Activated T-cell treated with anti-CD3 and anti-CD28 coated beads, Interleukin-2, amount 50 U/mL, for 24 hours (primary cell): Measurements from ENCODE around the gene GOLIM4.
"Not testable (repeated sequence)": the region's sequence is repeated elsewhere in the genome, so short reads cannot be mapped to it uniquely, and the experiment has no call there.

Source experiments
- DNase-seq: peaks from one replicate; pipeline ENCODE4 v3.0.0-alpha.2; 2020
- H3K27ac Mint-ChIP-seq: 2 replicates; pipeline ENCODE4 v1.8.0; 2020; ENCODE audit warnings: mild to moderate bottlenecking, mixed read lengths
- H3K27me3 Mint-ChIP-seq: 2 replicates; pipeline ENCODE4 v1.8.0; 2020; ENCODE audit warnings: mixed read lengths
- H3K36me3 Mint-ChIP-seq: 2 replicates; pipeline ENCODE4 v1.8.0; 2020; ENCODE audit warnings: low read depth, mixed read lengths
- H3K4me1 Mint-ChIP-seq: 2 replicates; pipeline ENCODE4 v1.8.0; 2020; ENCODE audit warnings: low read depth, mixed read lengths
- H3K4me3 Mint-ChIP-seq: 2 replicates; pipeline ENCODE4 v1.8.0; 2020; ENCODE audit warnings: mild to moderate bottlenecking, moderate library complexity, mixed read lengths
- H3K9me3 Mint-ChIP-seq: 2 replicates; pipeline ENCODE4 v1.8.0; 2020; ENCODE audit warnings: mixed read lengths

GOLIM4 gene, protein sequence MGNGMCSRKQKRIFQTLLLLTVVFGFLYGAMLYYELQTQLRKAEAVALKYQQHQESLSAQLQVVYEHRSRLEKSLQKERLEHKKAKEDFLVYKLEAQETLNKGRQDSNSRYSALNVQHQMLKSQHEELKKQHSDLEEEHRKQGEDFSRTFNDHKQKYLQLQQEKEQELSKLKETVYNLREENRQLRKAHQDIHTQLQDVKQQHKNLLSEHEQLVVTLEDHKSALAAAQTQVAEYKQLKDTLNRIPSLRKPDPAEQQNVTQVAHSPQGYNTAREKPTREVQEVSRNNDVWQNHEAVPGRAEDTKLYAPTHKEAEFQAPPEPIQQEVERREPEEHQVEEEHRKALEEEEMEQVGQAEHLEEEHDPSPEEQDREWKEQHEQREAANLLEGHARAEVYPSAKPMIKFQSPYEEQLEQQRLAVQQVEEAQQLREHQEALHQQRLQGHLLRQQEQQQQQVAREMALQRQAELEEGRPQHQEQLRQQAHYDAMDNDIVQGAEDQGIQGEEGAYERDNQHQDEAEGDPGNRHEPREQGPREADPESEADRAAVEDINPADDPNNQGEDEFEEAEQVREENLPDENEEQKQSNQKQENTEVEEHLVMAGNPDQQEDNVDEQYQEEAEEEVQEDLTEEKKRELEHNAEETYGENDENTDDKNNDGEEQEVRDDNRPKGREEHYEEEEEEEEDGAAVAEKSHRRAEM

GRCh38 chr3:168095611-168096209 is at the start of gene GOLIM4:
TSS of gene GOLIM4 (minus strand) at chr3:168095924. CDS start at chr3:168095285, 639 bp downstream.
- H3K4me3 Mint-ChIP-seq = peak within 1 kb of the TSS; percentile 75
- H3K36me3 Mint-ChIP-seq = no peaks in the 10 kb centered on the region
- peaks cover 20% of the 10 kb centered on the region for H3K4me1 Mint-ChIP-seq
- H3K27ac Mint-ChIP-seq = peak within 1 kb of the TSS; percentile 85
- H3K27me3 Mint-ChIP-seq = peaks cover 62% of the 10 kb centered on the region
- peak; percentile 77 for DNase-seq
- no peaks in the 10 kb centered on the region for H3K9me3 Mint-ChIP-seq

GRCh38 chr3:168141405-168141998 is 45.8 kb upstream of the GOLIM4 start:
- Mint-ChIP-seq H3K4me1 (no peaks in the 10 kb centered on the region), H3K36me3 (no peaks in the 10 kb centered on the region), H3K27me3 (no peaks in the 10 kb centered on the region), H3K27ac (no peak overlapping the region), H3K4me3 (no peak overlapping the region), H3K9me3 (no peaks in the 10 kb centered on the region)
- no peak for DNase-seq

- Mint-ChIP-seq H3K9me3 (no peaks in the 10 kb centered on the region), H3K27ac (no peak overlapping the region)
- DNase-seq = no peak
These were observed 44.2 kb upstream of the GOLIM4 start for GRCh38 chr3:168139947-168140346.

GRCh38 chr3:168138421-168138820 is 42.7 kb upstream of the GOLIM4 start:
- Mint-ChIP-seq H3K27me3 (no peaks in the 10 kb centered on the region), H3K4me3 (no peak overlapping the region), H3K36me3 (no peaks in the 10 kb centered on the region), H3K27ac (no peak overlapping the region), H3K9me3 (no peaks in the 10 kb centered on the region), H3K4me1 (no peaks in the 10 kb centered on the region)
- DNase-seq = no peak

More at GRCh38 chr3:168139947-168140346, 44.2 kb upstream of the GOLIM4 start:
- Mint-ChIP-seq H3K4me3 (no peak overlapping the region), H3K36me3 (no peaks in the 10 kb centered on the region), H3K4me1 (no peaks in the 10 kb centered on the region), H3K27me3 (no peaks in the 10 kb centered on the region)

DNA sequence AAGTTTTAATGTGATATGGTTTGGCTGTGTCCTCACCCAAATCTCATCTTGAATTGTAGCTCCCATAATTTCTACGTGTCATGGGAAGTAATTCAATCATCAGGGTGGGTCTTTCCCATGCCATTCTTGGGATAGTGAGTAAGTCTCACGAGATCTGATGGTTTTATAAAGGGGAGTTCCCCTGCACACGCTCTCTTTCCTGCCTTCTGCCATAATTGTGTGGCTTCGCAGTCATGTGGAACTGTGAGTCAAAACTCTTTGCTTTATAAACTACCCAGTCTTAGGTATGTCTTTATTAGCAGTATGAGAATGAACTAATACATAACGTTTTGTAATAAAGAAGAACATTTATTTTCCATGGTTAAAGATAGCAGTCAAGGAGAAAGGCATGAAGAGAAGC is 39.2 kb upstream of the GOLIM4 start:
- H3K4me3 Mint-ChIP-seq = no peak overlapping the region
- no peak for DNase-seq
- no peaks in the 10 kb centered on the region for H3K4me1 Mint-ChIP-seq
- no peaks in the 10 kb centered on the region for H3K36me3 Mint-ChIP-seq
- no peaks in the 10 kb centered on the region for H3K27me3 Mint-ChIP-seq
- no peak overlapping the region for H3K27ac Mint-ChIP-seq
- H3K9me3 Mint-ChIP-seq = no peaks in the 10 kb centered on the region

GRCh38 chr3:168130250-168130649 is 34.5 kb upstream of the GOLIM4 start:
- not testable (repeated sequence) for H3K27ac Mint-ChIP-seq, H3K4me1 Mint-ChIP-seq, H3K4me3 Mint-ChIP-seq, H3K9me3 Mint-ChIP-seq, H3K27me3 Mint-ChIP-seq, DNase-seq, H3K36me3 Mint-ChIP-seq

DNA sequence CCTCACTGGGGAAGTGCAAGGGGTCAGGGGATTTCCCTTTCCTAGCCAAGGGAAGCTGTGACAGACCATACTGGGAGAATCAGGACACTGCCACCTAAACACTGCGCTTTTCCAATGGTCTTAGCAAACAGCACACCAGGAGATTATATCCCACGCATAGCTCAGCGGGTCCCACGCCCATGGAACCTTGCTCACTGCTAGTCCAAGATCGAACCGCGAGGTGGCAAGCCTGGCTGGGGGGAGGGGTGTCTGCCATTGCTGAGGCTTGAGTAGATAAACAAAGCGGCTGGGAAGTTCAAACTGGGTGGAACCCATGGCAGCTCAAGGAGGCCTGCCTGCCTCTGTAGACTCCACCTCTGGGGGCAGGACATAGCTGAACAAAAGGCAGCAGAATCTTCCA is 32.7 kb upstream of the GOLIM4 start:
- DNase-seq, H3K36me3 Mint-ChIP-seq, H3K27ac Mint-ChIP-seq, H3K4me3 Mint-ChIP-seq, H3K27me3 Mint-ChIP-seq, H3K9me3 Mint-ChIP-seq, H3K4me1 Mint-ChIP-seq: not testable (repeated sequence)

GRCh38 chr3:168127466-168127865 is 31.7 kb upstream of the GOLIM4 start:
- Mint-ChIP-seq H3K9me3 (no peaks in the 10 kb centered on the region), H3K36me3 (no peaks in the 10 kb centered on the region), H3K27me3 (peaks cover 8% of the 10 kb centered on the region), H3K27ac (no peak overlapping the region), H3K4me1 (no peaks in the 10 kb centered on the region), H3K4me3 (no peak overlapping the region)
- DNase-seq = no peak

- H3K4me1 Mint-ChIP-seq = no peaks in the 10 kb centered on the region
- H3K27ac Mint-ChIP-seq = no peak overlapping the region
- no peaks in the 10 kb centered on the region for H3K36me3 Mint-ChIP-seq
- no peak overlapping the region for H3K4me3 Mint-ChIP-seq
- no peak for DNase-seq
- H3K9me3 Mint-ChIP-seq = no peaks in the 10 kb centered on the region
- peaks cover 8% of the 10 kb centered on the region for H3K27me3 Mint-ChIP-seq
These were observed 29.1 kb upstream of the GOLIM4 start for GRCh38 chr3:168124791-168125190.

DNA sequence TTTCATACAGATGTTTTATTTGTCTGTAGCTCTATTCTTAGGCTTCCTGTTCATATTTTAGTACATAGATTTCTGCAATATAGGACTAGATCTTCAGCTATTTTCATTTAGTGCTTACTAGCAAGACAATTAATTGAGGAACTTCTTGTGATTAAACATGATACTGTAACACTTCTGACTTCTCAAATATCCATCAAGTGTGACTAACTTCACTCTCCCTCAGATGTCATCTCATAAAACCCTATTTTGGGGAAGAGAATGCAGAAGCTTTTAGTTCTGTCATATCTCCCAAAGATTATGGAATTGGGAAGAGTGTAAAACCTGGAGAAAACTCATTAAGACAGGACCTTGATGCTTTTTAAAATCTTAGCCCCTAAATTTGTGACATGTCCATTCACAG is 28.6 kb upstream of the GOLIM4 start:
- peaks cover 8% of the 10 kb centered on the region for H3K27me3 Mint-ChIP-seq
- no peaks in the 10 kb centered on the region for H3K4me1 Mint-ChIP-seq
- no peak overlapping the region for H3K27ac Mint-ChIP-seq
- no peaks in the 10 kb centered on the region for H3K36me3 Mint-ChIP-seq
- DNase-seq = no peak
- no peaks in the 10 kb centered on the region for H3K9me3 Mint-ChIP-seq
- H3K4me3 Mint-ChIP-seq = no peak overlapping the region

GRCh38 chr3:168123201-168124176 is 27.8 kb upstream of the GOLIM4 start:
- DNase-seq = no peak
- peaks cover 6% of the 10 kb centered on the region for H3K27me3 Mint-ChIP-seq
- H3K27ac Mint-ChIP-seq = no peak overlapping the region
- no peak overlapping the region for H3K4me3 Mint-ChIP-seq
- no peaks in the 10 kb centered on the region for H3K36me3 Mint-ChIP-seq
- no peaks in the 10 kb centered on the region for H3K9me3 Mint-ChIP-seq
- no peaks in the 10 kb centered on the region for H3K4me1 Mint-ChIP-seq

DNA sequence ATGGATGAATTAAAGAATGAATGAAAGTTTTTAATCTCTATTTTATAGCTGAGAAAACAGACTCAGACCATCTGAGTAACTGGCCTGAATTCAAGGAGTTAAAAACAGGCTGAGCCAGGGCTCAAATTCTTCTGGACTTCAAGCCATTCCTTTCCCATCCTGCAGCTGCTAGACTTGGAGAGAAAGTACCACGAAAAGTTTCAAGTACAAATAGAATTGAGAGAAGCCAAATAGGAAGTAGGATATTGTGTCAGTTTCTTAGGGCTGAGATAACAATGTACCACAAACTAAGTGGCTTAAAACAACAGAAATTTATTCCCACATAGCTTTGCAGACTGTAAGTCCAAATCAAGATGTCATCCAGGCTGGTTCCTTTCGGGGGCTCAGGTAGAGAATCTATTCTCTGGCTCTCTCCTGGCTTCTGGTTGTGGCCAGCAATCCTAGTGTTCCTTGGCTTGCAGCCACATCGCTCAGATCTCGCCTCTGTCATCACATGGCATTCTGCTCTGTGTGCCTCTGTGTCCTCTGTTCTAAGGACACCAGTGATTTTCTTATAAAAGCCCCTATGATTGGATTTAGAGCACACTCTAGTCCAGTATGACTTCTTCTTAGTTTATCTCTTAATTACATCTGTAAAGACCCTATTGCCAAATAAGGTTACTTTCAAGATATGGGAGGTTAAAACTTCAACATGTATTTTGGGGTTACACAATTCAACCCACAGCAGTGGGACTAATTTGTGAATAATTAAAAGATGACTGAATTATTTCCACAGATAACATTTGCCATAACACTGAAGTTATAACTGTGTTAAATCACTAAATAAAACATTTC is 25.7 kb upstream of the GOLIM4 start:
- Mint-ChIP-seq H3K36me3 (no peaks in the 10 kb centered on the region), H3K27me3 (no peaks in the 10 kb centered on the region), H3K27ac (no peak overlapping the region), H3K4me1 (no peaks in the 10 kb centered on the region), H3K4me3 (no peak overlapping the region), H3K9me3 (no peaks in the 10 kb centered on the region)
- no peak for DNase-seq

DNA sequence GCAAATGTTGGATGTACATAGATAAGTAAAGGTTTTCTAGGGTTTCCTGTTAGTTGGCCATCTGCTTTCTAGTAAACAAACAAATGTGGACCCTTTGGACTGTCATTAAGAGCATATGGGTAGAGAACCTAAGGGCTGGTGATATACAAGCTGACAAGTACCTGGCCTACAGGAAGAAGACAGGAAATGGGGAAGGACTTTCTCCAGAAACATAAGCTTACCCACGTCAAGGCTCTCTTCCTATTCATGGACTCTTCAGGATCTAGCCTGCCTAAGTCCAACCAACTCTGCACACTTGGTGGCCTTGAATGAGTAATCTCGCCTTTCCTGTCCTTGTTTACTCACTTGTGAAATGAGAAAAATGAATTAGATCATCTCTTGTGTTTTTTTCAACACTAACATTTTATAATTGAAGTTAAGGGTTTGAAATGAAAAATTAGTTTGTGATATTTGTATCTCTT is 22.2 kb upstream of the GOLIM4 start:
- Mint-ChIP-seq H3K4me1 (no peaks in the 10 kb centered on the region), H3K27ac (no peak overlapping the region), H3K36me3 (no peaks in the 10 kb centered on the region), H3K4me3 (no peak overlapping the region), H3K9me3 (no peaks in the 10 kb centered on the region), H3K27me3 (no peaks in the 10 kb centered on the region)
- no peak for DNase-seq
